Brain microvascular endothelial cell (primary cell): Measurements from ENCODE around the gene ZNF536.
"Not testable (repeated sequence)": the region's sequence is repeated elsewhere in the genome, so short reads cannot be mapped to it uniquely, and the experiment has no call there.

Experiments used
- DNase-seq: peaks from one replicate; pipeline ENCODE4 v3.0.0-alpha.2; 2020
- H3K27ac ChIP-seq: fragments of 250-450 bp; sonication (Bioruptor Pico); 2 replicates; pipeline ENCODE4 v1.5.1; 2020; ENCODE audit warnings: mild to moderate bottlenecking, moderate library complexity
- H3K27me3 ChIP-seq: fragments of 250-450 bp; sonication (Bioruptor Pico); replicated peaks from 2 replicates; pipeline ENCODE4 v1.5.1; 2020; ENCODE audit warnings: mild to moderate bottlenecking
- H3K36me3 ChIP-seq: fragments of 250-450 bp; sonication (Bioruptor Pico); replicated peaks from 2 replicates; pipeline ENCODE4 v1.5.1; 2020; ENCODE audit warnings: mild to moderate bottlenecking
- H3K4me3 ChIP-seq: 2 replicates; pipeline ENCODE4 v1.5.1; 2011; ENCODE audit warnings: low read depth, mild to moderate bottlenecking, control low read depth, low read length, moderate library complexity
- CTCF ChIP-seq: IDR thresholded peaks from 2 replicates; pipeline ENCODE4 v1.5.1; 2011; ENCODE audit warnings: low read depth, mild to moderate bottlenecking, moderate library complexity, low read length, control low read depth, inconsistent platforms; ENCODE audit errors: missing control alignments
- in situ Hi-C: cut with HindIII; loops from 2 replicates; pipeline ENCODE4 v1.10.0; 2017; ENCODE audit warnings: low sequenced_read_pairs, low pct_ligation_motif_present

The ZNF536 gene

GRCh38 chr19:30459859-30460258, 87.7 kb downstream of the ZNF536 start:
- no peaks in the 10 kb centered on the region for H3K36me3 ChIP-seq
- H3K4me3 ChIP-seq = no peak overlapping the region
- H3K27ac ChIP-seq = no peak overlapping the region
- DNase-seq = no peak
- no peak for TF ChIP-seq CTCF
- in situ Hi-C loops = no loop called here
- H3K27me3 ChIP-seq = no peaks in the 10 kb centered on the region

GRCh38 chr19:30464162-30464561, 92.0 kb downstream of the ZNF536 start:
- DNase-seq = no peak
- in situ Hi-C loops = no loop called here
- Histone ChIP-seq H3K27ac (no peak overlapping the region), H3K27me3 (no peaks in the 10 kb centered on the region), H3K4me3 (no peak overlapping the region), H3K36me3 (no peaks in the 10 kb centered on the region)
- TF ChIP-seq CTCF = no peak

DNA sequence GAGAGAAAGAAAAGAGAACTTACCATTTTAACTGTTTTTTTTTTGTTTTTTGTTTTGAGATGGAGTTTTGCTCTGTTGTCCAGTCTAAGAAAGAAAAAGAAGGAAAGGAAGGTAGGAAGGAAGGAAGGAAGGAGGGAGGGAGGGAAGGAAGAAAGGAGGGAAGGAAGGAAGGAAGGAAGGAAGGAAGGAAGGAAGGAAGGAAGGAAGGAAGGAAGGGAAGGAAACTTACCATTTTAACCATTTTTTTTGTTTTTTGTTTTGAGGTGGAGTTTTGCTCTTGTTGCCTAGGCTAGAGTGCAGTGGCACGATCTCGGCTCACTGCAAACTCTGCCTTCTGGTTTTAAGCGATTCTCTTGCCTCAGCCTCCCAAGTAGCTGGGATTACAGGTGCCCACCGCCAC, 94.4 kb downstream of the ZNF536 start:
- DNase-seq, H3K4me3 ChIP-seq, H3K36me3 ChIP-seq, in situ Hi-C loops, H3K27me3 ChIP-seq, H3K27ac ChIP-seq: not testable (repeated sequence)

GRCh38 chr19:30467239-30467638, 95.1 kb downstream of the ZNF536 start:
- Histone ChIP-seq H3K27ac (no peak overlapping the region), H3K4me3 (no peak overlapping the region), H3K27me3 (no peaks in the 10 kb centered on the region), H3K36me3 (no peaks in the 10 kb centered on the region)
- no peak for TF ChIP-seq CTCF
- no peak for DNase-seq
- in situ Hi-C loops = no loop called here

- Histone ChIP-seq H3K4me3 (no peak overlapping the region), H3K36me3 (no peaks in the 10 kb centered on the region), H3K27me3 (no peaks in the 10 kb centered on the region), H3K27ac (no peak overlapping the region)
- in situ Hi-C loops = no loop called here
- DNase-seq = no peak
- TF ChIP-seq CTCF = no peak
Observed at GRCh38 chr19:30469774-30470173, 97.6 kb downstream of the ZNF536 start.

DNA sequence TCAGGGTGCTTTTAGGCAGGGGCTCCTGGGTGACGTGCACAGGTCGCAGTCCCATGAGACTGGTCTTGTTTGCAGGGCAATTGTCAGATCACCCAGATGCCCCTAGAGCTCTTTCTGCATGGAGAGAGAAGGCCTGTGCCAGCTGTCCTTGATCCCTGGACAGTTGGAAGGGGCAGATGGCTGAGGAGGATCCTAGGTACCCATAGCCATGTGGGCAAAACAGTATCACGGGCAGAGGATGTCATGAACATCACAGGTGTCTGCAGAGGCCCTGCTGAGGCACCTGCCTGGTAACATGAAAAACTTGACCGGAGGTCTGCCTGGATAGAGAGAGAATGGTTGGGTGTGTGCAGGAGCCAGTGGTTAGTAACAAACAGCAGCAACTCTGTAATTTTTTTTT, 99.3 kb downstream of the ZNF536 start:
- no peak for DNase-seq
- no peak for TF ChIP-seq CTCF
- no peak overlapping the region for H3K27ac ChIP-seq
- in situ Hi-C loops = no loop called here
- no peak overlapping the region for H3K4me3 ChIP-seq
- H3K27me3 ChIP-seq = no peaks in the 10 kb centered on the region
- no peaks in the 10 kb centered on the region for H3K36me3 ChIP-seq
